SW480 (cell line): Measurements from ENCODE around the gene SDK1.
"Not testable (repeated sequence)": the region's sequence is repeated elsewhere in the genome, so short reads cannot be mapped to it uniquely, and the experiment has no call there.

Experiments
- DNase-seq: peaks from one replicate; pipeline ENCODE4 v3.0.0-alpha.2; 2016; ENCODE audit warnings: low spot score

The SDK1 gene

DNA sequence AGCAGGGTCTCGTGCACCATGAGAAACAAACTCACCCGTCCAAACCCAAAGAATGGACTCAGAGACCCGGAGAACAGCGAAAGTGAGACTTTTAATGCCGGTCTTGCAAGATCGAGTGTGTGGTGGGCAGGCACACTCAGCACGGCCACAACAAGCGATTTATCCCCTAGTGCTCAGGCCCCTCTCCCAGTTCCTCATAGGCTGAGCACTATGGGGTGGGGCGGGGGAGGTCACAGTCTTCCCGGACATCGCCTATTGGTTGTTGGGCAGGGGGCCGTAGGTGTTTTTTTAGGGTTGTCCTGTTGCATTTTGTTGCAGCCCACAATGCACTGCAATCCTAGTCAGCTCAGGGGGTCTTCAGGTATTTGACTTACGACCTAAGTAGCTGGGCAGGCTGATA is 772.7 kb downstream of the SDK1 start:
- no peak for DNase-seq

DNA sequence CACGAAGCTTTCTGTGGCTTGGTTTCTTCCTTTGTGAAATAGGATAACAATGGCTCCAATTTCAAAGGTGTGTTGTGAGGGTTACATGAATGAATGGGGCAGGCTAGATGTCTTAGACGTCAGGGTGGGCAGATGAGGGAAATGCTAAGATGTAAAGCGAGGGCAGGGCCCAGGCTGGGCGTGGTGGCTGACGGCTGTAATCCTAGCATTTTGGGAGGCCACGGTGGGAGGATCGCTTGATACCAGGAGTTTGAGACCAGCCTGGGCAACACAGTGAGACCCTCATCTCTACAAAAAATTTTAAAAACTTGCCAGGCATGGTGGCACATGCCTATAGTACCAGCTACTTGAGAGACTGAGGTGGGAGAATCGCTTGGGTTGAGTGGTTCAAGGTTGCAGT is 773.4 kb downstream of the SDK1 start:
- no peak for DNase-seq

DNA sequence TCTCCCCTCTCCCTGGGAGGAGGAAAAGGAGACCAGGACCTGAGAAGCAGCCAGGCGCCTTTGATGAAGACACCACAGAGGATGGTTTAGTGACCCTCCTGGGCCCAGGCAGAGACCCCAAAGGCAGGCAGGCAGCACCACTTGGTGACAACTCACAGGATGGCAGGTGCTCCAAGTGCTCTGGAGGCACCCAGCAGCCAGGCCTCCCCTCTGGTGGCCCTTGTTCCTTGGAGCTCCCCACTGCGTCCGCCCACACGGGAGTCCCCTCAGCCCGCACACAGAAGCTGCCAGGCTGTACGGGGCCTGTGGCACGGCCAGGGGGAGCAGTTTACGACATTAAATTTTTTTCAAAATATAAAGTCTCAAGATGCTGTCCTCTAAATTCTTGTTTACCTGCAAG is 773.9 kb downstream of the SDK1 start:
- no peak for DNase-seq

DNA sequence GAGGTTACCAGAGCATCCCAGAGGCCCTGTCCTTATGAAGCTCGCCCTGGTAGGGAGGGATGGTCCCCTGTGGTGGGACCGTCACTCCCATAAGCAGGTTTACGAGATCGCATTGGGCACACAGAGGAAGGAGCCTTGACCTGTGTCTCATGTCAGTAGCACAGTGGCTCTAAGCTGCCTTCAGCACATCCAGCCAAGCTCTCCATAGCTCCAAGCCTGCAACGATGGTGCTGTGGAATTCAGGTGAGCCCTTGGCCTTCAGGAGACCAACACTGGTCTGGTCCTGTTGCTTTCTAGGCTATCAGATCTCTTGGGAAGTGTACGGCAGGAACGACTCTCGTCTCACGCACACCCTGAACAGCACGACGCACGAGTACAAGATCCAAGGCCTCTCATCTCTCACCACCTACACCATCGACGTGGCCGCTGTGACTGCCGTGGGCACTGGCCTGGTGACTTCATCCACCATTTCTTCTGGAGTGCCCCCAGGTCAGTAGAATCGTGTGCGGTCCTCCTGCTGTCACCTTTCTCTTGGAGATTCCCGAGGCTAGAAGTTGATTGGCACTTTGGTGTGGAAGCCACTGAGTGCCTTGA is 775.7 kb downstream of the SDK1 start:
- no peak for DNase-seq

DNA sequence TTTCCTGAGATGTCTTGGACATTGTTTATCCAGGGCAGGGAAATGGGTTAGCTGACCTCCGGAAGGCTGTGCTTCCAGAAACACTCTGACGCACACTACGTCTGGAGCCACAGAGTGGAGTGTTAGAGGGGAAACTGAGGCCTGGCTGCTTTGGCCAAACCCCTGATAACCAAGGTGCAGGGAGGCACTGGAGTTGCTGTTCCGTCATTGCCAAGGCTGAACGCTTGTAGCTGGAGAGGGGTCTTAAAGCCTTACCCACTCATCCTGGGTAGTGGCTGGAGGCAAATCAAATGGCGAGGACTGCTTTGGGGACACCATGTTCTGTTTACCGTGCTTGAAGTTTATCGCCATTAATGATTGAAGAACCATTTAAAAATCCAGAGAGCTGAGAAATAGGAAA is 776.9 kb downstream of the SDK1 start:
- DNase-seq: no peak

DNA sequence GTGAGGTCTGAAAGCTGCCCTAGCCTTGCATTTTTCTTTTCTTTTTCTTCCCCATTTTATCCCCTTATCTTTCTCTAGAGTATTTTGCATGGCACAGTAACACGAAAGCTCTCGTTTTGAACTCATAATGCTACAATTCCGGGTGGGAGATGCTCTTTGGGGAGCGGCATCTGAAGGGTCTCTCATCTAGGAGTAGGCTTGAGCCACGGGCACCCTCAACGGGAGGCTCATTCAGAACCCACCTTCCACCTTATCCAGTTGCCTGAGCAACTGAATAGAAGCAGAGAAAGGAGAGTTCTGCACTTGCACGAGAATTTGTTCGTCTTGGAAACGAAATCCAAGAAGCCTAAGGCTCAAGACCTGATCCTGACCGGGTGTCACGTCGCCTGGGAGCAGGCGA is 777.5 kb downstream of the SDK1 start:
- no peak for DNase-seq

DNA sequence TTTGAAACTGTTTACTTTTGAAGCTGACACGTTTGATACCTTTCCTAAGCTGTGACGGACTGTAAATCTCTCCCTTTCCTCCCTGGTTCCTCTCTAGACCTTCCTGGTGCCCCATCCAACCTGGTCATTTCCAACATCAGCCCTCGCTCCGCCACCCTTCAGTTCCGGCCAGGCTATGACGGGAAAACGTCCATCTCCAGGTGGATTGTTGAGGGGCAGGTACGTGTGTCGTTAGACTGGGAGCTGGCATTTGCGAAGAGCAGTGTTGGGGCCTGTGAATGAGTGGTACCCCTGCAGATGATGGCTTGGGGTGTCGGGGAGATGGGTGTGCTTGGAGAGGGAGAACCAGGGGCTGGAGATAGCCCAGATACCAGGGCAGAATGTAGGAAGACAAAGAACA is 778.3 kb downstream of the SDK1 start:
- no peak for DNase-seq

DNA sequence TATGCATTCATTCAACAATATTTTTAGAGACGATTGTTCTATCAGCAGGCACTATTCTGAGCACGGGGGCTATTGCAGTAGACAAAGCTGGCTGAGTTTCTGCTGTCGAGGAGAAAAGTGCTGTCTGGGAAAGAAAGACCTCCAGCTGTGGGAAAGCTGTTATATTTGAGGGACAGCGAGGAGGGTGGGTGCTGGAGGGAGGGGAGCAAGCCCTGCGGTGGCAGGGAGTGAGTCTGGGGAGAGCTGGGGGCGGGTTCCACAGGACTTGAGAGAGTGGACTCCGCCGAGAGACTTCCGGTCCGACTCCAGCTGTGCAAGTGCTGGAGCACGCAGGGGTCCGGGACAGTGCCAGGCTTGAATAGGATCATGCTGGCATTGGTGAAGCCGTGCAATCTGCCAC is 778.9 kb downstream of the SDK1 start:
- DNase-seq: no peak

DNA sequence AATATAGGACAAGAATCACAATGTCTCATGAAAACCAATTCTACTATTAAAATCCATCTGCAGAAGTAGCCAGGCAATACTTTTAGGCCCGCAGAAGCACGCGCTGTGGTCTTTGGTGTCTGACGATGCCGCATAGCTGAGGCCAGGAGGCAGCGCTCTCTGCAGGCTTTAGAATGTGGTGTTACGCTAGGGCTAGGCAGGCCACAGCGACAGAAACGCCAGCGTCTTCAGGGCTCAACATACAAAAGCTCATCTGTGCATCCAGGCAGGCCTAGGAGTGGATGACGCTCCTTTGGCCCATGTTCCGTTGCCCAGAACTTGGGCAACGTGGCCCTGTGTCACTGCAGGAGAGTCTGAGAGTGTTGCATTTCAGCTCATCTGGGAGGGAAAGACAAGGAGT is 779.9 kb downstream of the SDK1 start:
- no peak for DNase-seq

DNA sequence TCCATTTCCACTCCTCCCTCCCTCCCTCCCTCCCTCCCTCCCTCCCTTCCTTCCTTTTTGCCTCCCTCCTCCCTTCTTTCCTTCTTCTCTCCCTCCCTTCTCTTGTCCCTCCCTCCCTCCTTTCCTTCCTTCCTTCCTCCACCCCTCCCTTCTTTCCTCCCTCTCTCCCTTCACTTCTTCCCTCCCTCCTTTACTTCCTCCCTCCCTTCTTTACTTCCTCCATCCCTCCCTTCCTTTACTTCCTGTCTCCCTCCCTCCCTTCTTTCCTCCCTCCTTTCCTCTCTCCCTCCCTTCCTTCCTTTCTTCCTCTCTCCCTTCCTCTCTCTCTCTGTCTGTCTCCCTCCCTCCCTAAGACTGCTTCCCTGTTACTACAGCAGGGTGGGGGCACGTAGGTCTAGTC is 782.5 kb downstream of the SDK1 start:
- no peak for DNase-seq

DNA sequence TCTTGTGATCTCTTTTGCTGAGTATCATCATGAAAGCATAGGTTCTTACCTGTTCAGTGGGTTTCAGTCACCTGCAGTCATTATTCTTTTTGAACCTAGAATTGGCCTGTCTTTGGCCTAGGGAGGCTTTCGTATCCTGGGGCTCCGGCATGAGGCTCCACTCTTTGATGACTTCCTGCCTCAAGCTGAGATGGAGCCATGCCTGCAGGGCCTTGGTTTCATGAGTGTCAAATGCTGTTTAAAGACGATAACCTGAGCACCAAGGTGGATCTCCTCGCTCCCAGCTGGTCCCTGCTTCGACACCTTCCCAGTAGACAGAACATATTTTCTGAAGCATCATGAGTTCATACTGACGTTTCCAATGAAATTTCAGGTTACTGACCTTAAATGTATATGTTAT is 783.2 kb downstream of the SDK1 start:
- DNase-seq: no peak

DNA sequence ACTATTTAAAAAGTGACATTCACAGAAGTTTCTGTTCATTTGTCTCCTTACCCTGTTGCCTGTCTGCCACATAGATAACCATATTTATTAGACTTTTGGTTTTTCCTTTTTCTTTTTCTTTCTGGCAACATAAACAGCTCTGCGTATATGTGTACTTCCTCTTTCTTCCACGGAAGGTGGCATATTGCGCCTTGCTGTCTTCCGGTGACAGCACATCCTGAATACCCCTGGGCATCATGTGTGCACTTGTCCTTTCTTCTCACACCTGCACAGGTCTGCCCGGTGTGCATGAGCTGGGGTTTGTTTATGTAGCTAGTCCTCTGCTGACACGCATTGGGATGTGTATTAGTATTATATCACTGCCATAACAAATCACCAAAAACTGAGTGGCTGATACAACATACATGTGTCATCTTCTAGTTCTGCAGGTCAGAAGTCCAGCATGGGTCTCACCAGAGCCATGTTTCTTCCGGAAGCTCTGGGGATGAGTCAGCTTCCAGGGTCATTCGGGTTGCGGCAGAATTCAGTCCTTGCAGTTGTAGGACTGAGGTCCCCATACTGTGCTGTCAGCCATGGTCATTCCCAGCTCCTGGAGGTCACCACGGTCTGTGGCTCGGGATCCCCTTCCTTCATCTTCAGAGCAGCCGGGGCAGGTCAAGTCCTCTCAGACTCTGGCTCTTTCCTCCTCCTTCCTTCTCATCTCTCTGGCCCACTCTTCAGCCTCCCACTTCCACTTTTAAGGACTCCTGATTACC is 785.1 kb downstream of the SDK1 start:
- DNase-seq: no peak

DNA sequence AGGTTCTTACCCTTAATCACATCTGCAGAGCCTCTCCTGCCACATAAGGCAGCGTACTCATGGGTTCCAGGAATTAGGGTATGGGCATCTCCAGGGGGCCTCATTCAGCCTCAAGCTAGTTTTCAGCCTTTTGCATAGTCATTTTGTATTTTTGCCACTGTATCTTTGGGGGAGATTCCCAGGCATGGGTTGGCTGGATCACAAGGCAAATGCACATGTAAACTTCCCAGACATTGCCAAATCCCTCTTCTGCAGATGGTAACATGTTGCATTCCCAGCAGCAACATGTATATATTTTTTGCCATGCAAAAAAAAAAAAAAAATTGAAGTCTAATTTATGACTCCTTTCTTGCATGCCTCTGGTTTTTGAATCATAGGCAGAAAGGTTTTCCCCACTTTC is 785.7 kb downstream of the SDK1 start:
- DNase-seq: no peak

DNA sequence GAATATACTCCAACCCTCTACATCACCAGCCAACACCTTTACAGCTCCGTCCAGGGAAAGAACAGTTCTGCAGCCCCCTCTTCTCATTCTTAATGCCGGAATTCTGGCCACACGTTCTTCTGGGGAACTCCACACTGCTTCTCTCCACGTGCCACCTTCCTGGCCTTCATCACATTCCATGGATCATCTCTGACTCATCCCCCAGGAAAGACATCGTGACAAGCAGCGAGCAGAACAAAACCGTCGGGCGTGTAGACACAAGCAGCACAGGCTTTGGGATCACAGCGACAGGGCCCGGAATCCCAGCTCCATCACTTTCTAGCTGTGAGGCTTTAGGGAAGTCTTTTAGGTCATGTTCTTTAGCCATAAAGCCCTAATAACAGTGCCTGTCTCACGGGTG is 790.7 kb downstream of the SDK1 start:
- no peak for DNase-seq

DNA sequence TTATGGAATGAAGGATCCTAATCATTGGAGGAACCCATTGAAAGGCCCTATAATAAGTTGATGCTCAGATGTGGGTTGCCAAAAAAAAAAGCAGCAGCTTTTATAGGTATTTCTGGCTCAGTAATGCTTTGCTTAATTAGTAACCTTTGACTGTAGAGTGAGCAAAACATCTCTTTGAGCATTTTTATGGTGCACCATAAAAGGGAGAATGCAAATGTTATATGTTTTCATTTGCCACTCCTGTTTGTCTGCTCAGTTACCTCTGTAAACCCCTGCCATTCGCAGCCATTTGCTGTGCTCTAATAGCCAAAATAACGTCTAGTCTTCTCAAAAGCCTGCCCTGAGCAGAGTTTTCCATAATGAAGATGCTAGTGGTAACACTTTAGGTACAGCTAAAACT is 792.0 kb downstream of the SDK1 start:
- no peak for DNase-seq

DNA sequence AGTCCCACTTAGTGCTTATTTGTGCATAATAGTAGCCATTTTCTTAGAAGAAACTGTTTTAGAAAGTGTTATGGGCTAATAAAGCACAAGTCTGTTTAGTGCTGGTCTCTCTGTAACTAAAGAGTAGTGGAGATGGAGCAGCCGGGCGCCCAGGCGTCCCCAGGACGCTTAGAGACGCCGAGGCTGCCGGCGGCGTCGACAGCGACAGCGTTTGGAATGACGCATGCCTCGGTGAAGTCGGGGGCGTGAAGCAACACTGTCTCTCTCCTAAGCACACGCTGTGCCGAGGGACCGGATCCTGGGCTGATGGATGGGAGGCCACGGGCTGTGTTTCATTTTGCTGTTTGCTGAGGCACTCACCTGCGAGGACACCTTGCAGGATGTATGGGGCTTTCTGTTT is 792.4 kb downstream of the SDK1 start:
- no peak for DNase-seq

DNA sequence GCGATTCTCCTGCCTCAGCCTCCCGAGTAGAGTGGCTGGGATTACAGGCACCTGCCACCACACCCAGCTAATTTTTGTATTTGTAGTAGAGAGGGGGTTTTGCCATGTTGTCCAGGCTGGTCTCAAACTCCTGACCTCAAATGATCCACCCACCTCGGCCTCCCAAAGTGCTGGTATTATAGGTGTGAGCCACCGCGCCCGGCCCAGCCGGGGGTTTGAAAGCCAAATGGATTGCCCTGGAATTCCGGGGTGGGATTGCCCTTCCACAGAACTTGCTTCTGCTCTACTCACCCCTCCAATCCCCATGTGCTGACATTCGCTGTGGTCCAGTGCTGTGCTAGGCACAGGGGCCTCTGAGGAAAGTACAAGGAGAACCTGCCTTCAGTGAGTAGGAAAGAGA is 793.1 kb downstream of the SDK1 start:
- DNase-seq: not testable (repeated sequence)

DNA sequence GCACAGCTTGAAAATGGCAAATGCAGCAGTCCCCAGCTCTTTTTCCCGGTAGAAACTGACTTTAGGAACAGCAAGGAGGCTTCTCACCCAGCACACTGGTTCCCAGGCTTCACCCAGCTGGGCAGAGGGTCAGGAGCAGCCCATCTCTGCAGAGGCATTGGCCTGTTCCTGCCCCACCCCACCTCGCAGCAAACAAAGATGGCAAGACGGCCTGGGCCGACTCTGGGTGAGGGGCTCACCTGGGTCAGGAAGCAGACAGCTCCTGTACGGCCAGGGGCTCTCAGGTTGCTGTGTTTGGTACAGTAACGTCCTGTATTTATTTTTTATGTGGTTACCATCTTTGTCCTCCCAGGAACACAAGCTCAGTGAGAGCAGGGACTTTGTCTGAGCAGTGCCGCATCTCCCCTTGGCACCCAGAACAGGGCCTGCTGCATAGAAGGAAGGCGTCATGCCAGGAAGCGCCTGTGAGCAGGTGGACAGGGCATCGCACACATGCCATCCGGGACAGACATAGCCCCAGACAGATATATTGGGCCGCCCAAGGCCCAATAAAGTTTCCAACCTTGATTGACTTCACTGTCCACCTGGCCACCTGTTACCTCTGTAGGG is 796.1 kb downstream of the SDK1 start:
- DNase-seq: no peak

DNA sequence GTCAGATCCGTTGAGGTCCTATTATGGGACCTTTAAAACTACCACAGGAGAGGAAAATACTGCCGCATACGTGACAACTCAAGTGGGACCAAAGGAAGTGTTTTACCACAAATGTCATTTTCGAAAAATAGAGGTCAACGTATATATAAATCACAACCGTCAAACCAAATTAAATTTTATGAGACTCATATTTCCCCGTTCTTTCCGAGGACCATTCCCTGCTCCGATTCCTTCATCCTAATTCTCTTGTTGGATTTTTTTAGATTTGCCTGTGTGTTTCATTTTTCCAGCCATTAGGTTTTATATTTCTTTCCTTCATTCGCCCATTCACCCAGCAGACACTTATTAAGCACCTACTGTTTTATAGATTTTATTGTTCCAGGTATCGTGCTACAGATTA is 797.1 kb downstream of the SDK1 start:
- no peak for DNase-seq

DNA sequence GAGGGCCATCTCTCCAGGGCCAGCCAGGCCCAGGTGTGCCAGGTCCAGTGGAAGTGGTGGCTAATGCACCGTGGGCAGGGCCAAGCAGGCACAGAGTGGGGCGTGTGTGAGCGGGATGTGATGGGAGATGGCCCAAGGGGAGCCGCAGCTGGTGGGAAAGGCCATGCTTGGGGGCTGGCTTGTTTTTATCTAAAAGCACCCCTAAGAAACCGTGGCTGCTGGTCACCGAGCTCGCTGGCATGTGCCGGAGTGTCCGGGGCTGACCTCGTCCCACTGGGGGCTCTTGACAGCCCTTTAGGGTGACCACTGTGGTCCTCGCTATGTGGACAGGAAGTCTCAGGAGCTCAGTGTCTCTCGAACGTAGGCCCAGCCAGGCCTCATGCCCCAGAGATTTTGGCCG is 798.6 kb downstream of the SDK1 start:
- no peak for DNase-seq

DNA sequence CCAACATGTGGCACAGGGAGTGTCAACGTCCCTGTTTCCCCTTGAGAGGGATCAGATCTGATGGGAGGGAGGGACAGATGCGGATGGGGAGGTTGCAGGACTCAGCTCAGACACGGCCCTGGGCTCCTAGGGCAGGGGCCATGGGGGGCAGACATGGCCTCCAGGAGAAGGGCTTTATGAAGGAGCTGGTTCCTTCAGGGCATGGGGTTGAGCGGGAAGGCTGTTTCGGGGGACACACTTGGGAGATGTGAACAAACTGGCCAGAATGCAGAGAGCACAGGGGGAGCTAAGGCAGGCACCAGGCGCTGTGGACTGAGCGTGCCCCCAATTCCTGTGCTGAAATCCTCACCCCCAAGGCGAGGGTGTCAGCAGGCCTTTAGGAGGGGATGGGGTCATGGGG is 799.1 kb downstream of the SDK1 start:
- no peak for DNase-seq

DNA sequence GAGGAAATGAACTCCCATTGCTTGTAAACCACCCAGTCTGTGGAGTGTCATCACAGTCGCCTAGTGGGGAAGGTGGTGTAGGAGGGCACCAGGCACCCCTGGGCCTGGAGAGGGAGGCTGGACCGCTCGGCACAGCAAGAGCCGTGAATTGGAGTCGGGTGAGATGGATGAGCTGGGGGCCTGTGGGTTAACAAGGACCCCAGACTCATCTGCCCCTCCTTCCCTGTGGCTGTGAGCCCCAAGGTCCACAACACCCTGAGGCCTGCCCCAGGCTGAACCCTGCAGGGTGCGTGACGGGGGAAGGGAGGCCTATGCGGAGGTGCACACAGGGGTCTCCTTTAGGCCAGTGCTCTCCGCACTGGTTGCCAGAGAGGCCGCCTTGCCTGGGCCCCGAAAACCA is 799.6 kb downstream of the SDK1 start:
- DNase-seq: no peak

DNA sequence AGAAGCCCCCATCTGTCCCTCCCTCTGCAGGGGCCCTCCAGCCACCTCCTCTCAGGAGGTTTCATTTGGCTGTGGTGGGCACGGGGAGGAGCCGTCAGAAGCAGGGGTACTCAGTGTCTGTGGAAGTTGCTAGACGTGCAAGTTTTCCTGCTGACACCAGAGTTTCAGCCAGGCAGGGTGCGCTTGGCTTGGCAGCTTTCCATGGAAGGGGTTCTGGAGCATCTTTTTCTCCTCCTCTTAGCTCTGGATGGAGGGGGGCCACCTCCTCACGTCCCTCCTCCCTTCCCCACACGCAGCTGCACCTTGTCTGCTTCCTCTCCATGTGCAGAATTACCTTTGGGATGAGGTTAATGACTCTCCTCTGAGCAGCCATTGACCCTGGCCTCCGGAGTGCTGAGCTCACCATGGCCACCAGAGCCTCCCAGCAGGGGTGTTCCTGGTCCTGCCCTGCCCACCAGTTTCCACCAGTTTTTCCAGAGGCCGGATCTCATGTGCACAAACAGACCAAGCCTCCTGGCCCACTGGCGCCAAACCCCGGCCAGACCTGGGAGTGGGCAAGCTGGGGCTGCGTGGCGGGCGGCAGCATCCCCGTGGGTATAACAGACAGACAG is 801.3 kb downstream of the SDK1 start:
- no peak for DNase-seq
